Measurements from ENCODE around the gene MDH1.
"Not testable (repeated sequence)": the region's sequence is repeated elsewhere in the genome, so short reads cannot be mapped to it uniquely, and the experiment has no call there.

The MDH1 gene

DNA sequence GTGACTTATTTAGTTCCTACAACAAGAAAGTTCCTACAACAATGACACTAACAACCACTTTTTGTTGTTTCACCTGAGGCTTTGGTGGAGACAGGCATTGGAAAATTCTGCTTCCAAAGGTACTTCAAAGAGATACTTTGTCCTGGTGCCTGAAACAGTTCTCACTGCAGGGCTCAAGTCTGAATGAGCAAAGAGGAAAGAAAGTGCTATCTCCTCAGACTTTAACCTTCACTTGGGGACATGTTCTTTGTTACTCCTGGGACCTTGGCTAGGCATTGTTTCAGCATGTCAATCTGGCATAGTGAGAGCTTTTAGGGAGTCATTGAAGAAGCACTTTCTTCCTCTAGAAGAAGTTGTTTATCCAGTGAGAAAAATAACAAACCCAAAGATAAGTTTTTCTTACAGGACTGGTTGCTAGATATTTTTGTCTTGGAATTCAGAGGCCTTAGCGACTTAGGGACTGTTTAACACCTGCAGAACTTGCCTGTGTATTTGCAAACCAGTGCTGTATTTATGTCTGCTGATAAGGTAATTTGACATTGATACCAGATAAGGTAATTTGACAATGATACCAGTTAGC is 12.2 kb downstream of the MDH1 start:
- no peak overlapping the region for H2BK5ac ChIP-seq (ENCODE audit: low read length)
- H3K4me3 ChIP-seq (ENCODE audit: low read length in 2 of 2) = no peak overlapping the region
- no peak overlapping the region for H2AFZ ChIP-seq (ENCODE audit: low read length)
- no peak overlapping the region for H2BK12ac ChIP-seq (ENCODE audit: low read length)
- no peak overlapping the region for H3K27ac ChIP-seq (replicated peaks; ENCODE audit: low read length)
- H3K79me1 ChIP-seq (ENCODE audit: low read depth, low read length) = no peaks in the 10 kb centered on the region
- H3K14ac ChIP-seq (ENCODE audit: low read length) = no peak overlapping the region
- DNase-seq (ENCODE audit: low spot score) = no peak
- H2AK5ac ChIP-seq (ENCODE audit: low read depth, low read length) = no peak overlapping the region
- no peak overlapping the region for H2BK15ac ChIP-seq (ENCODE audit: low read length)
- H3K4me2 ChIP-seq (ENCODE audit: insufficient read depth, low read length, poor library complexity, severe bottlenecking) = no peak overlapping the region
- H3K36me3 ChIP-seq (replicated peaks in 1 of 2; ENCODE audit: control insufficient read depth in 2 of 2, insufficient read depth in 2 of 2, low read length in 2 of 2) = peaks cover 20 to 96% of the 10 kb centered on the region in 2 donors
- H4K91ac ChIP-seq (ENCODE audit: low read depth, low read length, poor library complexity) = no peak overlapping the region
- no peak overlapping the region for H4K8ac ChIP-seq (ENCODE audit: low read depth, low read length)
- no peak overlapping the region for H3K23ac ChIP-seq (ENCODE audit: low read depth, low read length, poor library complexity)
- no peak overlapping the region for H3K4ac ChIP-seq (ENCODE audit: low read length)
- WGBS, 2 donors (ENCODE audit: extremely low coverage in 2 of 2, insufficient read length in 2 of 2, insufficient replicate concordance in 1 of 2) = no CpG with 5 or more reads among the region's 1 CpG
- no peak overlapping the region for H3K9ac ChIP-seq (ENCODE audit: low read depth, low read length, poor library complexity)
- no peak overlapping the region for H3K18ac ChIP-seq (ENCODE audit: low read length)
- no peak overlapping the region for H2BK120ac ChIP-seq (ENCODE audit: low read depth, low read length)
- no peaks in the 10 kb centered on the region for H3K4me1 ChIP-seq (ENCODE audit: control insufficient read depth in 2 of 2, insufficient read depth in 1 of 2, low read depth in 1 of 2, low read length in 2 of 2)
- H3K27me3 ChIP-seq (ENCODE audit: control insufficient read depth in 3 of 3, insufficient read depth in 3 of 3, low read depth in 1 of 3, low read length in 3 of 3) = no peaks in the 10 kb centered on the region
- H3K9me3 ChIP-seq (replicated peaks in 1 of 2; ENCODE audit: control insufficient read depth in 2 of 2, insufficient read depth in 1 of 2, low read depth in 1 of 2, low read length in 2 of 2) = no peaks in the 10 kb centered on the region

DNA sequence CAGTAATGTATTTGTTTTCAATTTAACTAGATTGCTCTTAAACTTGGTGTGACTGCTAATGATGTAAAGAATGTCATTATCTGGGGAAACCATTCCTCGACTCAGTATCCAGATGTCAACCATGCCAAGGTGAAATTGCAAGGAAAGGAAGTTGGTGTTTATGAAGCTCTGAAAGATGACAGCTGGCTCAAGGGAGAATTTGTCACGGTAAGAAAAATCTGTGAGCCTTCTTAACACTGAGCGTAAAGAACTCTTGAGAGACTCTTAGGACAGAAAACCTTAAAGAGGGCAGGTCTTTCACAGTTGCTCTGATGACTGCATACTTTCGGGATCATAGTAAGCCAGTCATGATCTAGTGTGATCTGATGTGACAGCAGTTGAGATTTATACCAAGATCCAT is 15.9 kb downstream of the MDH1 start:
- Histone ChIP-seq H3K23ac (ENCODE audit: low read depth, low read length, poor library complexity) (no peak overlapping the region), H3K27me3 (ENCODE audit: control insufficient read depth in 3 of 3, insufficient read depth in 3 of 3, low read depth in 1 of 3, low read length in 3 of 3) (no peaks in the 10 kb centered on the region), H4K8ac (ENCODE audit: low read depth, low read length) (no peak overlapping the region), H3K4me2 (ENCODE audit: insufficient read depth, low read length, poor library complexity, severe bottlenecking) (no peak overlapping the region), H2BK15ac (ENCODE audit: low read length) (no peak overlapping the region), H3K4ac (ENCODE audit: low read length) (no peak overlapping the region), H2BK120ac (ENCODE audit: low read depth, low read length) (no peak overlapping the region), H3K36me3 (replicated peaks in 1 of 2; ENCODE audit: control insufficient read depth in 2 of 2, insufficient read depth in 2 of 2, low read length in 2 of 2) (peaks cover 22 to 78% of the 10 kb centered on the region in 2 donors), H3K9ac (ENCODE audit: low read depth, low read length, poor library complexity) (no peak overlapping the region), H3K14ac (ENCODE audit: low read length) (no peak overlapping the region), H2BK5ac (ENCODE audit: low read length) (no peak overlapping the region), H3K9me3 (replicated peaks in 1 of 2; ENCODE audit: control insufficient read depth in 2 of 2, insufficient read depth in 1 of 2, low read depth in 1 of 2, low read length in 2 of 2) (no peaks in the 10 kb centered on the region), H3K79me1 (ENCODE audit: low read depth, low read length) (no peaks in the 10 kb centered on the region), H3K27ac (replicated peaks; ENCODE audit: low read length) (no peak overlapping the region), H2BK12ac (ENCODE audit: low read length) (no peak overlapping the region), H2AK5ac (ENCODE audit: low read depth, low read length) (no peak overlapping the region), H3K4me1 (ENCODE audit: control insufficient read depth in 2 of 2, insufficient read depth in 1 of 2, low read depth in 1 of 2, low read length in 2 of 2) (no peaks in the 10 kb centered on the region), H3K4me3 (ENCODE audit: low read length in 2 of 2) (no peak overlapping the region), H3K18ac (ENCODE audit: low read length) (no peak overlapping the region), H2AFZ (ENCODE audit: low read length) (no peak overlapping the region), H4K91ac (ENCODE audit: low read depth, low read length, poor library complexity) (no peak overlapping the region)
- no CpG with 5 or more reads among the region's 4 CpGs for WGBS, 2 donors (ENCODE audit: extremely low coverage in 2 of 2, insufficient read length in 2 of 2, insufficient replicate concordance in 1 of 2)
- no peak for DNase-seq (ENCODE audit: low spot score)

DNA sequence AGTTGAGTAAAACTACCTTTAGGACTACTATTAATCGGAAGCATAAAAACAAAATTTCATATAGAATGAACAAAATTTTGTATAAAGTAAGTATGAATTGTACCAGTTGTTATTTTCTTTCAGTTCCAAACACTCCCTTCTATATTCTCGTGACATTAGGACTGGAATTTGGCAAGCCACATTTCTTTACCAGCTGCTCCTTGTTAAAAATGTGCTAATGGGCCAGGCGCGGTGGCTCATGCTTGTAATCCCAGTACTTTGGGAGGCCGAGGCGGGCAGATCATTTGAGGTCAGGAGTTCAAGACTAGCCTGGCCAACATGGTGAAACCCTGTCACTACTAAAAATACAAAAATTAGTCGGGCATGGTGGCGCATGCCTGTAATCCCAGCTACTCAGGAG is 20.1 kb downstream of the MDH1 start:
- H4K8ac ChIP-seq (ENCODE audit: low read depth, low read length); H3K79me1 ChIP-seq (ENCODE audit: low read depth, low read length); H3K23ac ChIP-seq (ENCODE audit: low read depth, low read length, poor library complexity); H2BK5ac ChIP-seq (ENCODE audit: low read length); H3K4me1 ChIP-seq (ENCODE audit: control insufficient read depth in 2 of 2, insufficient read depth in 1 of 2, low read depth in 1 of 2, low read length in 2 of 2); H2BK120ac ChIP-seq (ENCODE audit: low read depth, low read length); H3K4me2 ChIP-seq (ENCODE audit: insufficient read depth, low read length, poor library complexity, severe bottlenecking); H2BK15ac ChIP-seq (ENCODE audit: low read length); H3K9ac ChIP-seq (ENCODE audit: low read depth, low read length, poor library complexity); H3K27me3 ChIP-seq (ENCODE audit: control insufficient read depth in 3 of 3, insufficient read depth in 3 of 3, low read depth in 1 of 3, low read length in 3 of 3); H3K27ac ChIP-seq (replicated peaks; ENCODE audit: low read length); H3K4me3 ChIP-seq (ENCODE audit: low read length in 2 of 2); DNase-seq (ENCODE audit: low spot score); H3K14ac ChIP-seq (ENCODE audit: low read length); H3K4ac ChIP-seq (ENCODE audit: low read length); H4K91ac ChIP-seq (ENCODE audit: low read depth, low read length, poor library complexity); H2AFZ ChIP-seq (ENCODE audit: low read length); H3K18ac ChIP-seq (ENCODE audit: low read length); H3K9me3 ChIP-seq (replicated peaks in 1 of 2; ENCODE audit: control insufficient read depth in 2 of 2, insufficient read depth in 1 of 2, low read depth in 1 of 2, low read length in 2 of 2); H2BK12ac ChIP-seq (ENCODE audit: low read length); H2AK5ac ChIP-seq (ENCODE audit: low read depth, low read length): not testable (repeated sequence)
- H3K36me3 ChIP-seq (replicated peaks in 1 of 2; ENCODE audit: control insufficient read depth in 2 of 2, insufficient read depth in 2 of 2, low read length in 2 of 2) = peaks cover 16 to 36% of the 10 kb centered on the region in 2 donors
- whole genome bisulfite sequencing, 2 donors (ENCODE audit: extremely low coverage in 2 of 2, insufficient read length in 2 of 2, insufficient replicate concordance in 1 of 2) = no CpG with 5 or more reads among the region's 8 CpGs

DNA sequence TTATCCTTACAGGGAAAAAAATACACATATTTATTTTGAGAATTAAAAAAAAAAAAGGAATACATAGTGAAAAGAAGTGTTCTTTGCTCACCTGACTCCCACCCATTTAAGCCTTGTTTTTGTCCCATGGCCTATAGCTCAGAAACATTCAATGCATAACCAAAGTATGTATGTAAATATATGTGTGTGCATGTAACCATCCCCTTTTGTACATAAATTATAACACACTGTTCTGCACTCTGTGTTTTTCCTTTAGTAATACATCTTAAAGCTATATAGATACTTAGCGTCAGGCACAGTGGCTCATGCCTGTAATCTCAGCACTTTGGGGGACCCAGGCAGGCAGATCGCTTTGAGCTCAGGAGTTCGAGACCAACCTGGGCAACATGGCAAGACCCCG is 21.8 kb downstream of the MDH1 start:
- H2BK5ac ChIP-seq (ENCODE audit: low read length) = no peak overlapping the region
- H3K9ac ChIP-seq (ENCODE audit: low read depth, low read length, poor library complexity) = no peak overlapping the region
- no peak overlapping the region for H2BK120ac ChIP-seq (ENCODE audit: low read depth, low read length)
- peaks cover 13 to 14% of the 10 kb centered on the region in 2 donors for H3K4me1 ChIP-seq (ENCODE audit: control insufficient read depth in 2 of 2, insufficient read depth in 1 of 2, low read depth in 1 of 2, low read length in 2 of 2)
- H3K36me3 ChIP-seq (replicated peaks in 1 of 2; ENCODE audit: control insufficient read depth in 2 of 2, insufficient read depth in 2 of 2, low read length in 2 of 2) = peaks cover 8 to 19% of the 10 kb centered on the region in 2 donors
- no CpG with 5 or more reads among the region's 4 CpGs for WGBS, 2 donors (ENCODE audit: extremely low coverage in 2 of 2, insufficient read length in 2 of 2, insufficient replicate concordance in 1 of 2)
- H3K4ac ChIP-seq (ENCODE audit: low read length) = no peak overlapping the region
- no peak overlapping the region for H3K4me3 ChIP-seq (ENCODE audit: low read length in 2 of 2)
- no peak overlapping the region for H4K8ac ChIP-seq (ENCODE audit: low read depth, low read length)
- no peak overlapping the region for H2BK15ac ChIP-seq (ENCODE audit: low read length)
- no peaks in the 10 kb centered on the region for H3K27me3 ChIP-seq (ENCODE audit: control insufficient read depth in 3 of 3, insufficient read depth in 3 of 3, low read depth in 1 of 3, low read length in 3 of 3)
- H4K91ac ChIP-seq (ENCODE audit: low read depth, low read length, poor library complexity) = no peak overlapping the region
- no peak overlapping the region for H3K18ac ChIP-seq (ENCODE audit: low read length)
- H3K9me3 ChIP-seq (replicated peaks in 1 of 2; ENCODE audit: control insufficient read depth in 2 of 2, insufficient read depth in 1 of 2, low read depth in 1 of 2, low read length in 2 of 2) = no peaks in the 10 kb centered on the region
- DNase-seq (ENCODE audit: low spot score) = no peak
- no peak overlapping the region for H3K27ac ChIP-seq (replicated peaks; ENCODE audit: low read length)
- no peaks in the 10 kb centered on the region for H3K79me1 ChIP-seq (ENCODE audit: low read depth, low read length)
- H2BK12ac ChIP-seq (ENCODE audit: low read length) = no peak overlapping the region
- no peak overlapping the region for H3K4me2 ChIP-seq (ENCODE audit: insufficient read depth, low read length, poor library complexity, severe bottlenecking)
- H3K23ac ChIP-seq (ENCODE audit: low read depth, low read length, poor library complexity) = no peak overlapping the region
- no peak overlapping the region for H3K14ac ChIP-seq (ENCODE audit: low read length)
- no peak overlapping the region for H2AFZ ChIP-seq (ENCODE audit: low read length)
- no peak overlapping the region for H2AK5ac ChIP-seq (ENCODE audit: low read depth, low read length)

Measured in neuronal stem cell (in vitro differentiated cells).